C4-2B (cell line): ENCODE measurements around the gene SLC31A2.

ENCODE experiments used
- CTCF ChIP-seq: fragments of 450-650 bp; conservative IDR thresholded peaks from 2 replicates; pipeline ENCODE4 v1.5.1; 2017; ENCODE audit warnings: mild to moderate bottlenecking
- ZFX ChIP-seq: fragments of 450-650 bp; IDR thresholded peaks from 2 replicates; pipeline ENCODE4 v1.6.1; 2017

GRCh38 chr9:113155911-113156588, 5.2 kb downstream of the SLC31A2 start:
- TF ChIP-seq CTCF (no peak), ZFX (no peak)
